ENCODE results near the gene OPHN1. TPM values are rescaled to one million over a fixed set of nuclear protein-coding genes. Genes with fewer than 3 reads are reported as not detected.

OPHN1 gene
- total and polyA plus RNA-seq, 2 donors (not counting 3 experiments of a cell fraction or from before 2014, with no cell fraction given): 3.9 to 6.7 TPM

GRCh38 chrX:68355629-68355920, 77.7 kb downstream of the OPHN1 start:
- H3K27me3 ChIP-seq (ENCODE audit: control insufficient read depth in 2 of 2, insufficient read depth in 2 of 2, low read length in 2 of 2): no peaks in the 10 kb centered on the region
- intact Hi-C loops (cut with micrococcal nuclease) (no loop called here), dilution Hi-C loops (cut with MboI; ENCODE audit: extremely low pct_ligation_motif_present, low sequenced_read_pairs) (no loop called here)
- no peaks in the 10 kb centered on the region for H3K9me3 ChIP-seq (replicated peaks; ENCODE audit: control insufficient read depth, insufficient read depth, low read length)
- no peak overlapping the region for H2AFZ ChIP-seq (ENCODE audit: low read depth, low read length)
- no peaks in the 10 kb centered on the region for H3K79me2 ChIP-seq (ENCODE audit: control insufficient read depth, insufficient read depth, low read length)
- FAIRE-seq (no peak), DNase-seq (ENCODE audit: low read depth, low spot score) (no peak)
- H3K4me1 ChIP-seq (ENCODE audit: control insufficient read depth, extremely low read depth, insufficient read depth, low read length): no peaks in the 10 kb centered on the region
- no peaks in the 10 kb centered on the region for H3K9me1 ChIP-seq (replicated peaks; ENCODE audit: control insufficient read depth, extremely low read depth, insufficient read depth, low read length)
- BruUV-seq (replicated peaks): no TSS peak
- no peak overlapping the region for H3K9ac ChIP-seq (replicated peaks; ENCODE audit: extremely low read depth, insufficient read depth, low read length)
- H4K20me1 ChIP-seq (replicated peaks; ENCODE audit: control insufficient read depth, extremely low read depth, insufficient read depth, low read length): no peaks in the 10 kb centered on the region
- no peak overlapping the region for H3K4me3 ChIP-seq (replicated peaks in 1 of 3; ENCODE audit: insufficient read depth in 1 of 3, low read depth in 1 of 3, low read length in 3 of 3)
- ChIA-PET CTCF (no interaction called here), POLR2A (no interaction called here)
- no peaks in the 10 kb centered on the region for H3K36me3 ChIP-seq (ENCODE audit: control insufficient read depth in 2 of 2, extremely low read depth in 1 of 2, insufficient read depth in 2 of 2, low read length in 2 of 2)
- TF ChIP-seq, protein P1, sequence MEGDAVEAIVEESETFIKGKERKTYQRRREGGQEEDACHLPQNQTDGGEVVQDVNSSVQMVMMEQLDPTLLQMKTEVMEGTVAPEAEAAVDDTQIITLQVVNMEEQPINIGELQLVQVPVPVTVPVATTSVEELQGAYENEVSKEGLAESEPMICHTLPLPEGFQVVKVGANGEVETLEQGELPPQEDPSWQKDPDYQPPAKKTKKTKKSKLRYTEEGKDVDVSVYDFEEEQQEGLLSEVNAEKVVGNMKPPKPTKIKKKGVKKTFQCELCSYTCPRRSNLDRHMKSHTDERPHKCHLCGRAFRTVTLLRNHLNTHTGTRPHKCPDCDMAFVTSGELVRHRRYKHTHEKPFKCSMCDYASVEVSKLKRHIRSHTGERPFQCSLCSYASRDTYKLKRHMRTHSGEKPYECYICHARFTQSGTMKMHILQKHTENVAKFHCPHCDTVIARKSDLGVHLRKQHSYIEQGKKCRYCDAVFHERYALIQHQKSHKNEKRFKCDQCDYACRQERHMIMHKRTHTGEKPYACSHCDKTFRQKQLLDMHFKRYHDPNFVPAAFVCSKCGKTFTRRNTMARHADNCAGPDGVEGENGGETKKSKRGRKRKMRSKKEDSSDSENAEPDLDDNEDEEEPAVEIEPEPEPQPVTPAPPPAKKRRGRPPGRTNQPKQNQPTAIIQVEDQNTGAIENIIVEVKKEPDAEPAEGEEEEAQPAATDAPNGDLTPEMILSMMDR (IDR thresholded peaks at IDR 0.05; ENCODE audit: extremely low read depth in 1 of 2, insufficient read depth in 1 of 2, low read depth in 1 of 2, low read length in 2 of 2): no peak
- TF ChIP-seq POLR2AphosphoS5 (IDR thresholded peaks at IDR 0.05; ENCODE audit: insufficient read depth, low read depth, low read length): no peak
- no peak for TF ChIP-seq MYC (IDR thresholded peaks at IDR 0.05; ENCODE audit: low read depth, low read length)
- no peak for TF ChIP-seq JUN (IDR thresholded peaks at IDR 0.05; ENCODE audit: borderline replicate concordance, insufficient read depth, insufficient read length, low read depth)
- TF ChIP-seq MAX (IDR thresholded peaks at IDR 0.05; ENCODE audit: insufficient read depth, insufficient read length): no peak
- TF ChIP-seq EZH2 (IDR thresholded peaks at IDR 0.05; ENCODE audit: borderline replicate concordance, low read depth, low read length, severe bottlenecking): no peak
- no peak for TF ChIP-seq GATA2 (IDR thresholded peaks at IDR 0.05; ENCODE audit: insufficient read depth, insufficient read length, low read depth, low read length)
- TF ChIP-seq FOS (IDR thresholded peaks at IDR 0.05; ENCODE audit: borderline replicate concordance, insufficient read depth, low read length): no peak
- no peak for TF ChIP-seq POLR2A (IDR thresholded peaks at IDR 0.05; ENCODE audit: low read depth, low read length)
- H3K27ac ChIP-seq (ENCODE audit: insufficient read depth, low read depth, low read length): no peak overlapping the region
- H3K4me2 ChIP-seq (ENCODE audit: insufficient read depth, low read length): no peak overlapping the region

All from endothelial cell of umbilical vein (primary cell).